Mesodermal cell (in vitro differentiated cells): ENCODE measurements around the gene MKRN2.
"Not testable (repeated sequence)": the region's sequence is repeated elsewhere in the genome, so short reads cannot be mapped to it uniquely, and the experiment has no call there.

Source experiments
- H3K27ac ChIP-seq: 2 replicates; pipeline ENCODE4 v1.7.0; 2013; ENCODE audit warnings: mild to moderate bottlenecking, low read depth, low read length, moderate library complexity; ENCODE audit not compliant: severe bottlenecking
- H3K36me3 ChIP-seq: 2 replicates; pipeline ENCODE4 v1.7.1; 2013; ENCODE audit warnings: mild to moderate bottlenecking, low read length, moderate library complexity; ENCODE audit not compliant: control insufficient read depth, insufficient read depth
- H3K4me1 ChIP-seq: one replicate; pipeline ENCODE4 v1.7.1; 2013; ENCODE audit warnings: mild to moderate bottlenecking, low read length; ENCODE audit not compliant: insufficient read depth, control insufficient read depth, poor library complexity, severe bottlenecking
- H3K4me3 ChIP-seq: 2 replicates; pipeline ENCODE4 v1.7.0; 2013; ENCODE audit warnings: low read length, control low read depth, mild to moderate bottlenecking; ENCODE audit not compliant: insufficient read depth, poor library complexity, severe bottlenecking; ENCODE audit errors: extremely low read depth
- H3K9me3 ChIP-seq: 2 replicates; pipeline ENCODE4 v1.7.1; 2013; ENCODE audit warnings: mild to moderate bottlenecking, low read length, moderate library complexity; ENCODE audit not compliant: control insufficient read depth
- WGBS, 2 experiments: methylation state at CpG; one replicate each; pipeline ENCODE4 v1.1.5; 2013; ENCODE audit warnings: missing lambda C conversion rate in 2 of 2; ENCODE audit not compliant: insufficient coverage in 2 of 2; 5-methylcytosine and 5-hydroxymethylcytosine counted together

MKRN2 gene

DNA sequence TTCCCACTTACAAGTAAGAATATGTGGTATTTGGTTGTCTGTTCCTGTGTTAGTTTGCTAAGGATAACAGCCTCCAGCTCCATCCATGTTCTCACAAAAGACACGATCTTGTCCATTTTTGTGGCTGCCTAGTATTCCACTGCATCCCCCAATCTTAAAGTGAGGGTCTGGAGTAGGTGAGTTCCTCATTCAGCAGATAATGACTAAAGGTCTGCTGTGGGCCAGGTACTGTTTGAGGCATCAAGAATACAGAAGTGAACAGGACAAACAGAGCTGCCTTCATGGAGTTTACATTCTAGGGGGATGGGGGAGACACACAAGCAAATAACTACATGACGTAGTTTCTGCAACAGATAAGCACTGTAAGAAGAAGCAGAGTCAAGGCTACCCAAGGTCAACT is 35.9 kb upstream of the MKRN2 start:
- Histone ChIP-seq H3K27ac (no peak overlapping the region), H3K4me3 (no peak overlapping the region), H3K4me1 (peaks cover 9% of the 10 kb centered on the region), H3K9me3 (no peaks in the 10 kb centered on the region), H3K36me3 (peaks cover 30% of the 10 kb centered on the region)
- 100% methylated on average over 1 of the region's 2 CpGs for WGBS, 2 experiments

DNA sequence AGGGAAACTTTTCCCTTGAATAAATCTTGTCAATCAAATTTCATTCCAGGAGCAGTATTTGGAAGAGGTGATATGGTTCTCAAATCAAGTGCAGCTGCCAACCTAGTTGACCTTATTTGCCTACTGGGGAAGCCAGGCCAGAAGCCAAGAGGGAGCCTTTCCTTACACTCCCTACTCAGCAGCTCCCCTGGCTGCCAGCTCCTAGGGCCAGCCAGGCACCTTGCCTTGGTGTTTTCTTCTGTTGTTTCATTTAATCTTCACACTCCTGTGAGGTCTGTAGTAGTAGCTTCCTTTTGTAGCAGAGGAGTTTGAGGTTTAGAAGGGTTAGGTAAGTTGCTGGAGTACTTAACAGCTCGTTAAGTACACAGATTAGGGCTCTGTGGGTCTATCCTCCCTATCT is 34.2 kb upstream of the MKRN2 start:
- Histone ChIP-seq H3K27ac (no peak overlapping the region), H3K36me3 (peaks cover 38% of the 10 kb centered on the region), H3K9me3 (no peaks in the 10 kb centered on the region), H3K4me3 (no peak overlapping the region), H3K4me1 (peaks cover 8% of the 10 kb centered on the region)
- WGBS, 2 experiments: no CpG with 5 or more reads among the region's 1 CpG

DNA sequence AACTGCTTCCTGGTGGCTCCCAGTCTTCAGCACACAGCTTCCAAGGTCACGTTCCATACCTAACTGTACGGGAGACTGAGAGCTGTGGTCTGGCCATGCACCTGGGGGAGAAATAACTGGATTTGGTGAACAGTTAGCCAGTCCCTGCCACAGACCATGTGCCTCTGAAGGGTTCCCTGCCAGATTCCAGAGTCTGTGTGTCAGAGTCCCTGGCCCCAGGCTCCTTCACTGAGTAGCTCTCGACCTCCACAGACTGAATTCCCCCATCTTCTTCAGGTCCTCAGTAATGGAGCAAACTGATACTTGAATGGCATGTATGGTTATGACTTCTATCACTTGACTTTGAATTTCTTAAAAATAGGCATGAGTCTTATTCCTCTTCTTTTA is 29.1 kb upstream of the MKRN2 start:
- WGBS, 2 experiments: 100% methylated on average over 1 of the region's 3 CpGs; no CpG with 5 or more reads in 1 of the 2 experiments
- no peaks in the 10 kb centered on the region for H3K4me1 ChIP-seq
- peaks cover 44% of the 10 kb centered on the region for H3K36me3 ChIP-seq

DNA sequence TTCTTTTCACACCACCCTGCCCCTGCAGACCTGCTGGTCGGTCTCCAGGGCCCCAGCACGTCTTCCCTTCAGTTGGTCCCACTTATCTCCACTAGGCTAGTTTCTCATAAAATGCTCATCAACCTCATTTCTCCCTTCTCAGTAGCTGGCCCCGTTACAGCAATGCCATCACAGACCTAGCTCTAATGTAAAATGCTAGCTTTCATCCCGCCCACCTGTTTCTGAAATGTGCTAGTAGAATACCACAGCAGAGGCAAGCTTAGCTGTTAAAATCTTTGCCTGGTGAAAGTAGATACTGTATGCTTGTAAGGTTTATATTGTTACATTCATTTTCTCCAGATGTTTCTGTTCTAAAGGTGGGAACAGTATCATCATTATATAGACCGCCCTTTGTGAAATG is 24.7 kb upstream of the MKRN2 start:
- Histone ChIP-seq H3K27ac (no peak overlapping the region), H3K9me3 (no peaks in the 10 kb centered on the region), H3K4me3 (no peak overlapping the region), H3K4me1 (no peaks in the 10 kb centered on the region), H3K36me3 (peaks cover 31% of the 10 kb centered on the region)
- WGBS, 2 experiments: 87 to 91% methylated on average over 2 of the region's 5 CpGs

More for the DNA sequence above, 29.1 kb upstream of the MKRN2 start:
- Histone ChIP-seq H3K4me3 (no peak overlapping the region), H3K9me3 (no peaks in the 10 kb centered on the region), H3K27ac (no peak overlapping the region)

DNA sequence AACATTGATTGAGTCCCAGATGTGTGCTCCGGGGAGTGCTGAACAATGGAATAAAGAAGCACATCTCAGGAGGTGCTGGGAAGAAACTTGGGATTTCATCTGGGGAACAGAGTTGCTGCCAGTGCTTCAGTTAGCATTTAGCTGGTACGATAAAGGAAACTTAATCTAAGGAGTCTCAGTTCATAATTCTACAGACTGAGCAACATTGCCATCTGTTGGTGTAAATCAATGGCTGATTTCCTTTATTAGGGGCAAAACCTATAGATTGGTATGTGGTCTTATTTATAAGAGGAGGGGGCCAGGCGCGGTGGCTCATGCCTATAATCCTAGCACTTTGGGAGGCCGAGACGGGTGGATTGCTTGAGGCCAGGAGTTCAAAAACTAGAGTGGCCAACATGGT is 20.5 kb upstream of the MKRN2 start:
- H3K4me1 ChIP-seq: no peaks in the 10 kb centered on the region
- 92 to 96% methylated on average over 6 of the region's 6 CpGs for WGBS, 2 experiments
- no peak overlapping the region for H3K27ac ChIP-seq
- H3K9me3 ChIP-seq: no peaks in the 10 kb centered on the region
- no peak overlapping the region for H3K4me3 ChIP-seq
- H3K36me3 ChIP-seq: peaks cover 18% of the 10 kb centered on the region

DNA sequence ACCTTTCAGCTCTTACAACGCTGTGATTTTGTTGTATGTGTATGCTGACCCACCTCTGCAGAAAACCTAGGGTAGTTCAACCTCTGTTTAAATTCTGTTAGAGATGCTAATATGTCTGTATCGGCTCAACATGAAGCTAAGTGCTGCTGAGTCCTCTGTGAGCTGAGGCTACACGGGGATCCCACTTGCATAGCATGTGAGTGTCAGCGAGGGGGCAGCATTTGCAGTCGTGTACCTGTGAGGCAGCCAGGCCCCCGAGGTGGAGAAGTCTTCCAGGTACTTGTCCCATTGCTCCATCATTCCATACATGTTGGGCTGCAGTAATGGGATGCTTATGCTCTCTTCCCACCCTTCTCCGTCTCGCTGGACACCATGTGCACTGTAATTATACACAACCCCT is 15.3 kb upstream of the MKRN2 start:
- no peaks in the 10 kb centered on the region for H3K9me3 ChIP-seq
- peaks cover 4% of the 10 kb centered on the region for H3K4me1 ChIP-seq
- no peak overlapping the region for H3K4me3 ChIP-seq
- H3K36me3 ChIP-seq: peaks cover 6% of the 10 kb centered on the region
- no peak overlapping the region for H3K27ac ChIP-seq
- whole genome bisulfite sequencing, 2 experiments: 61 to 86% methylated on average over 5 of the region's 8 CpGs

DNA sequence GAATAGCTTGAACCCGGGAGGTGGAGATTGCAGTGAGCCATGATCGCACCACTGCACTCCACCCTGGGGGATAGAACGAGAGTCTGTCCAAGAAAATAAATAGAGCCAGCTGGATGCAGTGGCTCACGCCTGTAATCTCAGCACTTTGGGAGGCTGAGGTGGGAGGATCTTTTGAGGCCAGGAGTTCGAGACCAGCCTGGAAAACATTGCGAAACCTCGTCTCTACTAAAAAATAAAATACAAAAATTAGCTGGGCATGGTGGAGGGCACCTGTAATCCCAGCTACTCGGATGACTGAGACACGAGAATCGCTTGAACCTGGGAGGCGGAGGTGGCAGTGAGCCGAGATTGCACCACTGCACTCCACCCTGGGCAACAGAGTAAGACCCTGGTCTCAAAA is 13.4 kb upstream of the MKRN2 start:
- H3K9me3 ChIP-seq, H3K4me3 ChIP-seq, H3K4me1 ChIP-seq, H3K27ac ChIP-seq, H3K36me3 ChIP-seq: not testable (repeated sequence)
- WGBS, 2 experiments: 85 to 90% methylated on average over 9 to 12 of the region's 12 CpGs

DNA sequence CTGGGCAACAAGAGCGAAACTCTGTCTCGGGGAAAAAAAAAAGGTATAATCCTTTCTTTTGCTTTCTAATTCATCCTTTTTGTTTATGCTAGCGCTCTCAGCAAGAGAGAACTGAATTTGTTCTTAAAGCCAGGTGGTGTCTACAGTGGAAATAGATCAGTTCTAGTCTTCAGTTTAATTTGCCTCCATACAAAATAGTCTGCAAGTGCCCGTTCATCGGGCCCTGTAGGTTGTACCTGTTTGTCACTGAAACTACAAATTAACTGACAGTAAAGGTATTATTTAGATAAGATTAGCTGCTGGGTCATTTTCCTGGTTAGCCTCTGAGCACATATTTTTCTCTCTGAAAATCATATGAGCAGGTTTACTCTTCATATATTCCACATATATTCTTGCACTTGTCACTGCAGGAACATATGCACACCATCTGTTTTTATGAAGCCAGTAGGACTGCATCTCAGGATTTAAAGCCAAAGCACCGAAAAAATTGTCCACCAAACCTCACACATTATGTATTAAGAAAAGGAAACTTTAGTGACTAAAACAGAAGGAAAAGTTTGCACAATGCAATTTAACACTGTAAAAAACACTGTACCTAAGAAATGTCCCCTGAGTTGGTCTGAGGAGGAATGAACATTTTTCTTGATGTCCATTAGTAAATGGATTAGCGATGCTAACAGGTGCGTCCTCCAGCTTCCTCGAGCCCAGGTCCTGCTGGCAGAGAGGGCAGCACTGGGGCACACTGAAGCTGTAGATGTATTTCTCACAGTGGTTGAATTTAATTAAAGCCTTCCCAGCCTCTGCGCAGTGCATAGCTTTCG is 12.0 kb upstream of the MKRN2 start:
- Histone ChIP-seq H3K27ac (no peak overlapping the region), H3K4me3 (no peak overlapping the region), H3K4me1 (peaks cover 4% of the 10 kb centered on the region), H3K9me3 (no peaks in the 10 kb centered on the region), H3K36me3 (peaks cover 6% of the 10 kb centered on the region)
- 78 to 86% methylated on average over 5 to 7 of the region's 11 CpGs for WGBS, 2 experiments

DNA sequence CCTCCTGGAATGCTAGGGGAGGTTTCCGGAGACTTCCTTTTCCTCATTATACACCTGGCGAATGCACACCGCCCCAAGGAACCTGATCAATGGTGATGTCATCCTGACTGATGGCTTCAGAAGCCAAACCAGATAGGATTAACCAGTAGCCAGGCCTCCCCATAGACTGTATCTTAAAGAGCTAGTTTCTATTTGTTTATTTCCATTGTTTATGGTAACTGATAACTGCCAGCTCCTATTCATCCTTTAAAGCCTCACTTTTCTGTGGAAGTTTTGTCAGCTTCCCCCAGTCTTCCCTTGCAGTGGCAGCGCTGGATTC is 11.5 kb upstream of the MKRN2 start, which contains the start of gene MKRN2OS:
Gene MKRN2OS (minus strand): TSS at position 27 of the 319 bp plus-strand sequence. CDS start 35 bp downstream, outside the sequence.
- Histone ChIP-seq H3K4me1 (peaks cover 4% of the 10 kb centered on the region), H3K4me3 (no peak within 1 kb of the TSS), H3K27ac (peak within 1 kb of the TSS; percentile 3), H3K36me3 (peaks cover 1% of the 10 kb centered on the region), H3K9me3 (no peaks in the 10 kb centered on the region)
- 62 to 87% methylated on average over 4 of the region's 4 CpGs for WGBS, 2 experiments

DNA sequence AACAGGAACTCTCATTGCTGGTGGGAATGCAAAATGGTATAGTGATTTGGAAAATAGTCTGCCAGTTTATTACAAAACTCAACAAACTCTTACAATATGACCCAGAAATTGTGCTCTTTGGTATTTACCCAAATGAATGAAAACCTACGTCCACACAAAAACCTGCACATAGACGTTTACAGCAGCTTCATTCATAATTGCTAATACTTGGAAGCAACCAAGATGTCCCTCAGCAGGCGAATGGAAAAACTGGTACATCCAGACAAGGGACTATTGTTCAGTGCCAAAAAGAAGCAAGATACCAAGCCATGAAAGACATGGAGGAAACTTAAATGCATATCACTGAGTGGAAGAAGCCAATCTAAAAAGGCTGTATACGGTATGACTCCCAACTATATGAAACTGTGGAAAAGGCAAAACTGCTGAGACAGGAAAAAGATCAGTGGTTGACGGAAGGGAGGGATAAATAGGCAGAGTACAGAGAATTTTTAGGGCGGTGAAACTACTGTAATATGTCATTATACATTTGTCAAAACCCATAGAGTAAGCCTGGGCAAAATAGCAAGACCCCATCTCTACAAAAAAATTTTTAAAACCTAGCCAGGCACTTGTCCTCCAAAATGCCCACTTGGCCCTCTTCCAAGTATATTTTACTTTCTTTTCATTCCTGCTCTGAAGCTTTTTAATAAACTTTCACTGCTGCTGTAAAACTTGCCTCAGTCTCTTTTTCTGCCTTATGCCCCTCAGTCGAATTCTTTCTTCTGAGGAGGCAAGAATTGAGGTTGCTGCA is 6.7 kb upstream of the MKRN2 start:
- Histone ChIP-seq H3K27ac (no peak overlapping the region), H3K36me3 (no peaks in the 10 kb centered on the region), H3K9me3 (no peaks in the 10 kb centered on the region), H3K4me3 (no peak overlapping the region), H3K4me1 (peaks cover 3% of the 10 kb centered on the region)
- WGBS, 2 experiments: 79 to 87% methylated on average over 3 to 5 of the region's 7 CpGs

DNA sequence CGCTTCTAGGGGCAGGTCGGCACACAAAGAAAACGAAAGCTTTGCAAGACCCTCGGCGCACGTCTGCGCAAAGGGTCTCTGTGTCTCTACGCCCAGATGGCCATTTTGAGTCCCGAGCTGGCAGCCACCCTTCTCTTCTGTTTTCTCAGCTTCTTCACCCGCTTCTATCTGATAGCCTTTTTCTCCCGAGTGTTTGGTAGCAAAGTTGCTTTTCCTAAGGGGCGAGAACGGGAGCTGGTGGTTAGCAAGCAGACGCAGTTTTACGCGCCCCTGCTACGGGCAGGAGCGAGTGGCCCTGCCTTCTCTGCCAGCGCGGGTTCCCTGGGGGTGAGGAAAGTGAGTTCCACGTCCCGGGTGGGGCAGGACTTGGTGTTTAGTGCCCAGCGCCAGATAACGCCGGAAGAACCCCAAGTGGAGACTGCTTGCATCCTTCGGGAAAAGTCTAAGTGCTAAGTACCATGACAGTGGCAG is 2.9 kb upstream of the MKRN2 start:
- Histone ChIP-seq H3K9me3 (no peaks in the 10 kb centered on the region), H3K36me3 (no peaks in the 10 kb centered on the region), H3K4me1 (peaks cover 4% of the 10 kb centered on the region), H3K4me3 (no peak overlapping the region), H3K27ac (no peak overlapping the region)
- WGBS, 2 experiments: 83 to 85% methylated on average over 24 to 25 of the region's 26 CpGs
